Dedifferentiated amniotic fluid mesenchymal stem cell (primary cell): ENCODE data around the gene FANCM.

Experiments
- DNase-seq: peaks from one replicate; pipeline ENCODE4 v3.0.0-alpha.2; 2016; ENCODE audit errors: extremely low spot score

The FANCM gene, protein sequence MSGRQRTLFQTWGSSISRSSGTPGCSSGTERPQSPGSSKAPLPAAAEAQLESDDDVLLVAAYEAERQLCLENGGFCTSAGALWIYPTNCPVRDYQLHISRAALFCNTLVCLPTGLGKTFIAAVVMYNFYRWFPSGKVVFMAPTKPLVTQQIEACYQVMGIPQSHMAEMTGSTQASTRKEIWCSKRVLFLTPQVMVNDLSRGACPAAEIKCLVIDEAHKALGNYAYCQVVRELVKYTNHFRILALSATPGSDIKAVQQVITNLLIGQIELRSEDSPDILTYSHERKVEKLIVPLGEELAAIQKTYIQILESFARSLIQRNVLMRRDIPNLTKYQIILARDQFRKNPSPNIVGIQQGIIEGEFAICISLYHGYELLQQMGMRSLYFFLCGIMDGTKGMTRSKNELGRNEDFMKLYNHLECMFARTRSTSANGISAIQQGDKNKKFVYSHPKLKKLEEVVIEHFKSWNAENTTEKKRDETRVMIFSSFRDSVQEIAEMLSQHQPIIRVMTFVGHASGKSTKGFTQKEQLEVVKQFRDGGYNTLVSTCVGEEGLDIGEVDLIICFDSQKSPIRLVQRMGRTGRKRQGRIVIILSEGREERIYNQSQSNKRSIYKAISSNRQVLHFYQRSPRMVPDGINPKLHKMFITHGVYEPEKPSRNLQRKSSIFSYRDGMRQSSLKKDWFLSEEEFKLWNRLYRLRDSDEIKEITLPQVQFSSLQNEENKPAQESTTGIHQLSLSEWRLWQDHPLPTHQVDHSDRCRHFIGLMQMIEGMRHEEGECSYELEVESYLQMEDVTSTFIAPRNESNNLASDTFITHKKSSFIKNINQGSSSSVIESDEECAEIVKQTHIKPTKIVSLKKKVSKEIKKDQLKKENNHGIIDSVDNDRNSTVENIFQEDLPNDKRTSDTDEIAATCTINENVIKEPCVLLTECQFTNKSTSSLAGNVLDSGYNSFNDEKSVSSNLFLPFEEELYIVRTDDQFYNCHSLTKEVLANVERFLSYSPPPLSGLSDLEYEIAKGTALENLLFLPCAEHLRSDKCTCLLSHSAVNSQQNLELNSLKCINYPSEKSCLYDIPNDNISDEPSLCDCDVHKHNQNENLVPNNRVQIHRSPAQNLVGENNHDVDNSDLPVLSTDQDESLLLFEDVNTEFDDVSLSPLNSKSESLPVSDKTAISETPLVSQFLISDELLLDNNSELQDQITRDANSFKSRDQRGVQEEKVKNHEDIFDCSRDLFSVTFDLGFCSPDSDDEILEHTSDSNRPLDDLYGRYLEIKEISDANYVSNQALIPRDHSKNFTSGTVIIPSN (N-terminal part only)

DNA sequence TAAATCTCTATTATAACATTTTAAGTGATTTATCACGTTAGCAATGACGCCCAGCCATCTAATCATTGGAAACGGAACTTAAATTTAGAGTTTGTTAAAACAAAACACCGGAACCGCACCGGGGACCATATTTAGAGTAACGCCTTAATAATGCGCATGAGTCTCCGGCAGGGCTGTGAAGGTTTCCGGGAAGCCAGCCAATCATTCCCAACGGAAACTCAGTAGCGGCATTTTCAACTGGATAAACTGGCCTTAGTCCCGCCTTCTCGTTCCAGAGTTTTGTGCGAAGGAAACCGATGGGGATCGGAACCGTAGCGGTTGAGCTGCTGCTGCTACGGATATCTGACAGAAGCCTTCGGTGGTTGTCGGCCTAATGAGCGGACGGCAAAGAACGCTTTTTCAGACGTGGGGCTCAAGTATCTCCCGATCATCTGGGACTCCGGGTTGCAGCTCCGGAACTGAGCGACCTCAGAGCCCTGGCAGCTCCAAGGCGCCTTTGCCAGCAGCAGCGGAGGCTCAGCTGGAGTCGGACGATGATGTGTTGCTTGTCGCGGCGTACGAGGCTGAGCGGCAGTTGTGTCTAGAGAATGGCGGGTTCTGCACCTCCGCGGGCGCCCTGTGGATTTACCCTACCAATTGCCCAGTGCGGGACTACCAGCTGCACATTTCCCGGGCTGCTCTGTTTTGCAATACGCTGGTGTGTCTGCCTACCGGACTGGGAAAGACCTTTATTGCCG, at the start of gene FANCM:
Gene FANCM (plus strand): TSS at position 272 of the 737 bp plus-strand sequence. CDS start 102 bp downstream, at position 374.
- peak; percentile 99 for DNase-seq

DNA sequence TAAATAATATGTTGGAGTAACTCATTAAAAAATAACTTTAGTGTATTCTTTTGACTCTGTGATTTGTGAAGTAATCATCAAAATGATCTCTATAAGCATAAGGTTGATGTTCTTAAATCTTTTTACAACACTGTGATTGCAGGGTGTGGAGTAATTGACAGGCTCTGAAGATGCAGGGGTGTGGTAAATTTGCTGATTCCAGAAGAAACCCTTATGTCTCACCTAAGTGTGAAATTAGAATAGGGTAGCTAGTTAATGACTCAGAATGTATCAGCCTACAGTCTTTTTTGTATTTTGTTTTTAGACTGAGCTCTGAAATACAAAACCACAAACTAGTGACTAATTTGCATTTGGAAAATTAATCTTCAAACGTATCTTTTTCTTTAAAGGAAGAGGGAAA, 45.9 kb upstream of the FANCM start:
- no peak for DNase-seq

DNA sequence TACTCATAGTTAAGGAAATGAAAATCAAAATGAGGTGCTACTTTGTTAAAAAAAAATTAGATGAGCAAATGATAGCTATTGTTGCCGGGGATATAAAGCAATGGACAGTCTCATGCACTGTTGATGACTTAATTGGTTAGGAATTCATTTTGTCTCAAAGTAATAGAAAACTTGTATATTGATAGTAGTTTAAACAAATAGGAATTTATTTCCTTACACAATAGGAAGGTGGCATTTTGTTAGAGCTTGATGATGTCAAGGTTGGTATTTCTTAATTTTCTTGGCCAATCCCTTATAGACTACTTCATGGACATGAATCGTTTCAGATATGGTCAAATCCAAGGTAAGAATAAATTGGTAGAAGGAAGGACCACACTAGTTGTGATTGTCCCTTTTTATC, 44.0 kb upstream of the FANCM start:
- no peak for DNase-seq

DNA sequence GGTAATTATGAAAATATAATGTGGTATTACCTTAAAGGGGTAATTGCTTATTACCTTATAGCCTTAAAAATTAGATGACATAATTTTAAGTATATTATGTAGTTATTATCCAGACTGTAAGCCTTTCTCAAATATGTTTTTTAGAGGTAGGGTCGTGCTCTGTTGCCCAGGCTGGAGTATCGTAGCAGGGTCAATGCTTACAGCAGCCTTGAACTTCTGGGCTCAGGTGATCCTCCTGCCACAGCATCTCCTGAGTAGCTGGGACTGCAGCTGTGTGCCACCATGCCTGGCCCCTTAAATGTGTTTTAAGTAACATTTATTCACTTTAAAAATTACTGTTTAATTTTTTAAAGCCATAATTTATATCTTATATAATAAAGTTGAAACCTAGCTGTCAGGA, 41.5 kb upstream of the FANCM start:
- DNase-seq, result no peak

DNA sequence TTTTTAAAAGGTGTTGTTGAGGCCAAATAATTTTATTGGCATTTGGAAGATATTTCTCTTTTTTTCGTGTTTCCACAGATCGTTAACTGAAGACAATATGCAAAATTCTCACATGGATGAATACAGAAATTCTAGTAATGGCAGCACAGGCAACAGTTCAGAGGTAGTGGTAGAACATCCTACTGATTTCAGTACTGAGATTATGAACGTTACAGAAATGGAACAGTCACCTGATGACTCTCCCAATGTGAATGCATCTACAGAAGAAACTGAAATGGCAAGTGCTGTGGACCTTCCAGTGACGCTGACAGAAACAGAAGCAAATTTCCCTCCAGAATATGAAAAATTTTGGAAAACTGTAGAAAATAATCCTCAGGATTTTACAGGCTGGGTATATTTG, 40.6 kb upstream of the FANCM start:
- no peak for DNase-seq

DNA sequence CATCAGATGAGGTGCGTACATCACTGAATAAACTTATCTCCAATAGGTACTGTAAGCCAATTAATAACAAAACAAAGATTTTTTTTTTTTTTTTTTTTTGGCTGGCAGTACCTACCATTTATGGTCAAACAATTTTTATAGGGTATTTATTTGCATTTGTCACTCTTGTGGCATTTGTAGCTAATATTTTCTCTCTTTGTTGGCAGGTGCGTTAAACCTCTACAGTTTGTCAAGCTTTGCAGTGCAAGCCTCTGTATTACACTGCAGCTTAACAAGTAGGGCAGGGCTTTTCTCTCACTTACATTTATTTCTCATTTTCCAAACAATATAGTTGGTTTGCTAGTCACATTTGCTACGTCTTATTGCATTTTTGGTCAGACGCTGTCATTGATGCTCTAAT, 39.5 kb upstream of the FANCM start:
- DNase-seq, result no peak

DNA sequence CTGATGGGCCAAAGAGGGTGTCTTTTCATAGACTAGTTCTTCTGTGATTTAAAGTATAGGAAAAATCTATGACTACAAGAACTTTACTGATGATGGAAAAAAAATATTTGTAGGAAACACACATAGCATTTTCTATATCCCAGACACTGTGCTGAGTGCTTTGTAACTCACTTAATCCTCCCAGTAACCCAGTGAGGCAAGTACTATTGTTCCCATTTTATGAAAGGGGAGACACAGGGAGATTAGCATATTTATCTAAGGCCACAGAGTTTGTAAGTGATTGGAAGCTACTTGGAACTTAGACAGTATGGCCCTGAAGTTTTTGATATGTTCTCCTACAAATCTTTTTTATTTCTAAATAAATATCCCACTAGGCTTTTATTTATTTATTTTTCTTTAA, 31.9 kb upstream of the FANCM start:
- no peak for DNase-seq

DNA sequence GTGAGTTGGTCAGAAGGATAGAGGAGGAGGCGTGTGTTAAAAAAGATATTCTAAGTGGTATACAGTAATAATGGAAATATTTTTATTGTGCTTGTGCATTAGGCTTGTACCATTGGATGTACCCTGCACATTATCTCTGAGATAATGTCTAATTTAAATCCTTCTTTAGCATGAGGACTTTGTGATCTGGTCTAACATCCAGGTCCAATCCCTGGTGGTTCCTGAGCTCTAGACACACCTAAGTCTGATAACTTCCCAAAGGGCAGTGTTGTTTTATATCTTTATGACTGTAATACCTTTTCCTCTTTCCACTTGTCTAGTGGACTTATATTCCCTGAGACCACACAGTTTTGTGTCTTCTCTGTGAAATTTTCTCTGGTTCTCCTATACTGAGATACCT, 31.2 kb upstream of the FANCM start:
- DNase-seq, result no peak

DNA sequence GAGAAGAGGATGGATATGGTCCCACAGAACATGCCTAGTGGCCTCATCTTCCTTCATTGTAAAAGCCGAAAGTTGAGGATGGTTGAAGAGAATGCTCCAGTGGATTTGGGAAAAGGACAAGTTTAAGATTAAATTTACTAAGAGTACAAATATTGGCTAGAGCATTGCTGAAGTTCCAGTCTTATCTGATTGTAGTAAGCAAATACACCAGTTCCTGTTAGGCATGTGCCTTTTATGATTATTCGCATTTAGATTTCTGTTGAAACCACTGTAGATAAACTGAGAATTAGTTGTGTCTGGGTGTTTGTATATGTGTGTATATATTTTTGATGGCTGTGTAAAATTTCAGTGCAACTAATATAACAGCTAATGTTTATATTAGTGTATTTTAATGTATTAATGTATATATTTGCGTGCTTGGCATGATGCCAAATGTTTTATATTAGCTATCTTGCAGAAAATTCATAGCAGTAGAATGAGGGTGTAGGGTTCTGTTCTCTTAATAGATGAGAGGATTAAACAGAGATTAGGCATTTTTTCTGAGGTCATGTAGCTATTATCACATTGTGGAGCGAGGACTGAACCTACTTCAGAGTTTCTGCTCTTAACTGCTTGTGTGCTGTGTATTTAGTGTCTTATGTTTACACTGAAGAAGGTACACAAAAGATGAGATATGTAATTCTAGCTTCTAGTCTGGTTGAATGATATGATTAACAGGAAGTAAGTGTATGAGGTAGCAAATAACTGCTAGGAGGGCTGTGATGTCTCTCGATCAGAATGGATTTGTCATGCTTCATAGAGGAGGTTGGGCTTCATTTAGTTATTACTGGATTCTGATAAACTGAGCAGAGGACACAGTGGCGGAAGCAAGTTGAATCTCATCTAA, 22.6 kb upstream of the FANCM start:
- no peak for DNase-seq

DNA sequence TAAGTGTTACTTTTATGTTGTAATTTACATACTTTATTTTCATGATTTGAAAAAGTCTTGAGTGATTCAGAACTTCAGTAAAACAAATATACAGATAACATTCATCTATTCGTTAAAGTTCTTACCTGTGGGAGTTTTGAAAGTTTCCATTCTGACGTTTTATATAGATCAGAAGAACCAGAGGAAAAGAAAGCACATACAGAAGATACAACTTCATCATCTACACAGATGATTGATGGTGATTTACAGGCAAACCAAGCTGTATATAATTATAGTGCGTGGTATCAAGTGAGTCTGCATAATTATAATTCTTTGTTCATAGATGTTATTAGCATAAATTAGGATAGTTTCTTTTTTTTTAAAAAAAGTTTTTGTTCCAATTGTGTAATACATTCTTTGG, 21.4 kb upstream of the FANCM start:
- no peak for DNase-seq

DNA sequence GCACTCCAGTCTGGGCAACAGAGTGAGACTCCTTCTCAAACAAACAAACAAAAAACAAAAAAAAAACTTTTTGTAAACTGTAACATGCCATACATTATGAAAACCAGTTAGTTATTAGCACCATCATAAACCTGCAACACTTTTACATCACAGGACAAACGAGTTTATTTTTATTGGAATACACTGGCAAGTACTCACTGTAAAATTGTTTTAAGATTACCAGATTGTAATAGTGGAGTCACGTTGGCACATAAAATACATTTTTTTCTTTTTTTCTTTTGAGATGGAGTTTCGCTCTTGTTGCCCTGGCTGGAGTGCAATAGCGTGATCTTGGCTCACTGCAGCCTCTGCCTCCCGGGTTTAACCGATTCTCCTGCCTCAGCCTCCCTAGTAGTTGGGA, 17.1 kb upstream of the FANCM start:
- no peak for DNase-seq

DNA sequence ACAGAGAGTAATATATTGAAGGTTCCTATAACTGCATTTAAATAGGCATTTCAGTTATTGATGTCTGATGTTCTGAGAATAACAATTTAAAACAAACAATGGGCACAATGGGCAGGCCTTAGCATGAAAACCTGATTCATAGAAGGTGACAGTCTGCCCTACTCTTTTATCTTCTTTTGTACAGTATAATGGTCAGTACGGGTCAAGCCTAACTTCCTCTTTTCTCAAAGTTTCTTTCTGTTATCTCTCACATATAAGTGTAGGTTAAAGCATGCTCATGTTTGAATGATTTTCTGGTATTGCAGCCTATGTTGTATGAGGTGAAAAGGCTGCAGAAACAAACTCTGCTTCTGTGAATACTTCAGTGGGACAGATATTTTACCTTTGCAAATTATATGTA, 15.6 kb upstream of the FANCM start:
- no peak for DNase-seq

DNA sequence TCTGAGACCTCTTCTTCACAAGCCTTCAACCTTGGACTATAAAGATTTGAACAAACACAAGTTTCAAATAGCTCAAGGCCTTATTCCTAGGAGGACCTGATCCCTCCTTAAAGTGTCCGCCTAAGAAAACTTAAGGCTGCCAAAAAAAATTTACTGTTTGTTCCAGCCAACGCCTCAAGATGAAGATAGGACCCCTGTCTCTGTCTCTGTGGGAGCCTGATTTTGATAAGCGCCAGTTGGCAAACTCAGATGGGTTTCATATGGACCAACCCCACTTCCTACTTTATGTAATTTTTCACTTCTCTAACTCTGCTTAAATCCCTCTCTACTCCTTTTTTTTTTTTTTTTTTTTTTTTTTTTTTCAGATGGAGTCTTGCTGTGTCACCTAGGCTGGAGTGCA, 12.5 kb upstream of the FANCM start:
- no peak for DNase-seq

DNA sequence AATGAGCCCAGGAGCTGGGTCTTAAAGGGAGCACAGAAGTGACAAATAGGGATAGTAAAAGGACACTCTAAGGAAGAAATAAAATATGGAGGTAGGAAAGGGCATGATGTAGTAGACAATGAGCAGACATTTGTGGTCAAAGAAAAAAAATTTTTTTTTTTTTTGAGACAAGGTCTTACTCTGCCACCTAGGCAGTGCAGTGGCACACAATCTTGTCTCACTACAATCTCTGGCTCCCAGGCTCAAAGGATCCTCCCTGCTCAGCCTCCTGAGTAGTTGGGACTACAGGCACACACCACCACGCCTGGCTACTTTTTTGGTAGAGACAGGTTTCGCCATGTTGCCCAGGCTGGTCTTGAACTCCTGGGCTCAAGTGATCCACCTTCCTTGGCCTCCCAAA, 10.0 kb upstream of the FANCM start:
- DNase-seq, result no peak

DNA sequence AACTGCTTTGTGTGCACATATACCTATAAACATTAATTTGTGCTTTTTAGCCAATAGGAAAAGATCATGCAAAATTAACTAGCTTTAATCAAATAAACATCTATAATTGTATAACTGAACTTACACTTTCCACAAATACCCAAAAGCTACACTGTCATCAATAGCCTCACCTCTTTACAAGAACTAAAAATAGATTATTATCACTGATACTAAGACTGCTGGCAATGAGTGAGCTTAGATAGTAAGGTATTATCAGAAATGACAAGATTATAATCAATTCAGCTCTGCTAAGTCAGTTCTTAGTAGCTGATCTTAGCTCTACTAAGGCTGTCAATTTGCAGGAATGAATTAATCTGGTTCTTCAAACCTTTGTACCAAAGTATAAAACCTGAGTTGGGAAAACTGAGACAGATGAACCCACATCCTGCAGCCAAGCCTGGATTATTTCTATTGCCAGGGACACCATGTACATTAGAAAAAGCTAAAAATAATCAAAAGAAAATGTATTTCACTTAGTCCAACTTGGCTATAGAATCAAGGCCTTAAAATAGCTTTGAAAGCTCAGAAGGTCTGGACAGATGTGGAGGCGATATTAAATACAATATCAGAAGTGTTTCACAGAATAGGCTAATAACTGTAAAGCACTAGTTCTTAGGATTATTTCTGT, 6.6 kb upstream of the FANCM start:
- DNase-seq, result no peak

DNA sequence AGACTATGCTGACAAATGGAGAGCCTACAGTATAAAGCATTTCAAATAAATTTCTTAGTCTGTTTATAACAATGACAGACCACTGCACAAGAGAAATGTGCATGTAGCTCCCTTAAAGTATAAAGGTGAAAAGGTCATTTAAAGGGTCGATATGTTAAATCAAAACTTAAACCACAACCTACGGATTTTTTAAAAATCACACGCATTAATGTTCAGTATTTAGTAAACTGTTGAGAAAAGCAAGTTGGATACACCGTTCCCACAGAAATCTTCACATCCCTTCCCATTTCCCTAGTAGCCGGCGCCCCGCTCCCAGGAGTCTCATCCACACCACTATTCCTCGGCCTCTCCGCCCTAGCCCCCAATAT, 2.1 kb upstream of the FANCM start:
- DNase-seq, result no peak

DNA sequence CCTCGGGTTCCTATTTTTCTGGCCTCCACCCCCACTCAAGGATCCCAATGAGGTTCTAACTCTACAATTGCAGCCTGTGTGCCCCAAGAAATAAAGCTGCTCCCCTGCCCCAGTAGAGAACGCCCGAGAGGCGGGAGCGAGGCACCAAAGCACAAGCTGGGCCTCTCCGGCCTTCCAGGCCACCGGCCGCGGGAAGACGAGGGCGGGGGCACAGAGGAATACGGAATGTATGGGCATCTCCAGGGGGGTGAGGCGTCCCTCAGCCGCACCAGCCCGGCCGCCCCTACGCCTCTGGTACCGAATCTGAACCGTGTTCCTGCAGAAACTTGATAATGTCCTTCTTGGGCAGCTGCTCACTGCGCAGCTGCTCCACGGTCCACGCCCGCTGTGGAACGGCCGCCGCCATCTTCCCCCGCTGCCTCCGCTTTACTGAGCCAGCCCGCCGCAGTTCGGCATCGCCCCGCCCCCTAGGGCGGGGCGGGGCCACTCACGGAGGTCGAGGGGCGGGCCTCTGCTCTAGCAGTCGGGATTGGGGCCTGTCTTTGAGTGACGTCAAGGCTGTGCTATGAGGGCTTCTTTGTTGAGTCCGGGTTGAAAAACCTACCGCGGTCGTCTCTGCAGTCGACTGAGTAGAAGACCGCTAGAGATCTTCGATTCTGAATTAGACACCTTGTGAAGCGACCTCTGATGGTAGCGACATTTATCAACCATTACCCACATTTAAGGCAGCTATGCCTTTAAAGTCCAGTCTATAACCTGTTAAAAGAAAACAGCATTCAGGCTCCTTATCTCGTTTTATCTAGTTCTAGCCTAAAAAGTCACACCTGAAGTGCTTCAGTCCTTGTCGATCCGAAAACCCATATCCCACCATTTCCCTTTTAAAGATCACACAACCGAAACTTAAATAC, 1.4 kb upstream of the FANCM start, which contains the start of gene FKBP3:
Gene FKBP3 (minus strand): TSS at position 431 of the 908 bp plus-strand sequence. CDS start 25 bp downstream, at position 406.
- peak; percentile 99 for DNase-seq

DNA sequence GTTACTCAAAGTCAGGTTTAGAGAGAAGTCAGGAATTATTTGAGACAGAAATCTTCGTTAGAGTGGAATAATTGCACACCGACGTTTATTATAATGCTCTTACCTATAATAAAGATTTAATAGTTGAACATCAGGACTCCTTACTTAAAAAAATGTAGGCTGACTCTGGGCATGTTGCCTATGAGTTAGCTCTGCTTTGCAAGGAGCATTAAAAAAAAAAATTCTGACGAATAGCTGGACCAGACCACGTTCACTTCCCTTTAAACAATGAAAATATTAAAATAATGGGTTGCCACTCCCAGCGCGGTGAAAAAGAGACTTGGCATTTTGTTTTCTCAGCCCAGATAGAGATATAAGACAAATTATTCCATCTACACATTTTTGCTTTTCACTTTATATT, 574 bp upstream of the FANCM start:
- peak; percentile 28 for DNase-seq

DNA sequence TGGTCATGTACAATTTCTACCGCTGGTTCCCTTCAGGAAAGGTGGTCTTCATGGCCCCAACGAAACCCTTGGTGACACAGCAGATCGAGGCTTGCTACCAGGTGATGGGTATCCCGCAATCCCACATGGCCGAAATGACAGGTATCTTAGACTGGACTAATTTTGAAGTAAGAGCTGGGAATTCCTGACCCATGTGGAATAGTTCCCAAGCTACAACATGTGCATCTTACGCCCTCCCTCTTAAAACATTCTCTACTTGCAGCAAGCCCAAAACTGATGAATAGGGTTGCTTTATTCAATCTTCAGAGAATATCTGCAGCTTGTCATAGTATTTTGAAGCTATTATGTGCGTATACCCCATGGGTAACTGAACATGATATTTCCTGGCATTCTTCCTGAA, 669 bp downstream of the FANCM start:
- DNase-seq, result no peak
